OCI-LY7 (cell line): ENCODE data around the gene SNAP91. TPM values are rescaled to one million over a fixed set of nuclear protein-coding genes. Genes with fewer than 3 reads are reported as not detected.

Experiments used
- BruUV-seq: library from RNA; stranded (reverse); fragments of 400-500 nt; replicated peaks from 2 replicates; lab custom pipeline; 2021; lab: Mats Ljungman, UMichigan
- CTCF ChIA-PET: fragments of 300-600 bp; sonication (Branson Sonifier 250); formaldehyde crosslinking; loops from one replicate; lab custom pipeline; 2022; ENCODE audit warnings: antibody characterized with exemption; ENCODE audit not compliant: unreplicated experiment; lab: Charles Lee
- POLR2A ChIA-PET: fragments of 300-600 bp; sonication (Branson Sonifier 250); formaldehyde crosslinking; loops from one replicate; lab custom pipeline; 2022; ENCODE audit warnings: antibody characterized with exemption; lab: Charles Lee
- DNase-seq: peaks from one replicate; pipeline ENCODE4 v3.0.0-alpha.2; 2015; ENCODE audit warnings: low spot score
- H2AFZ ChIP-seq: fragments of 200-600 bp; sonication (generic), shearing (Covaris generic); 2 replicates; pipeline ENCODE4 v1.6.1; 2014; ENCODE audit warnings: mild to moderate bottlenecking, antibody characterized with exemption, low read length, moderate library complexity
- H3K27ac ChIP-seq: fragments of 200-600 bp; sonication (generic); 2 replicates; pipeline ENCODE4 v1.5.1; 2014; ENCODE audit warnings: mixed run types, low read depth, mild to moderate bottlenecking, moderate library complexity, low read length, inconsistent platforms; ENCODE audit not compliant: poor library complexity, severe bottlenecking
- H3K36me3 ChIP-seq: fragments of 200-600 bp; sonication (generic); 2 replicates; pipeline ENCODE4 v1.6.1; 2014; ENCODE audit warnings: mild to moderate bottlenecking, antibody characterized with exemption, low read length, moderate library complexity, mixed read lengths; ENCODE audit not compliant: insufficient read depth
- H3K4me1 ChIP-seq: fragments of 200-600 bp; sonication (generic); 2 replicates; pipeline ENCODE4 v1.5.1; 2014; ENCODE audit warnings: mild to moderate bottlenecking, low read length; ENCODE audit not compliant: insufficient read depth, poor library complexity, severe bottlenecking
- H3K4me2 ChIP-seq: fragments of 200-600 bp; sonication (generic); 2 replicates; pipeline ENCODE4 v1.6.1; 2014; ENCODE audit warnings: mild to moderate bottlenecking, low read length
- H3K4me3 ChIP-seq: fragments of 200-600 bp; sonication (generic); 2 replicates; pipeline ENCODE4 v1.5.1; 2014; ENCODE audit warnings: mild to moderate bottlenecking, low read depth, low read length; ENCODE audit not compliant: poor library complexity, severe bottlenecking
- H3K79me2 ChIP-seq: fragments of 200-600 bp; sonication (generic); 2 replicates; pipeline ENCODE4 v1.6.1; 2016; ENCODE audit warnings: low read depth, mild to moderate bottlenecking, low read length, moderate library complexity, mixed read lengths; ENCODE audit not compliant: insufficient read depth
- H3K9me2 ChIP-seq: fragments of 200-600 bp; sonication (generic); 2 replicates; pipeline ENCODE4 v1.6.1; 2016; ENCODE audit warnings: mild to moderate bottlenecking, low read length, mixed read lengths; ENCODE audit not compliant: insufficient read depth
- H3K9me3 ChIP-seq: fragments of 200-600 bp; sonication (generic); 2 replicates; pipeline ENCODE4 v1.6.1; 2014; ENCODE audit warnings: mild to moderate bottlenecking, mixed run types, low read length, mixed read lengths
- H4K20me1 ChIP-seq: fragments of 200-600 bp; sonication (generic); 2 replicates; pipeline ENCODE4 v1.6.1; 2014; ENCODE audit warnings: mild to moderate bottlenecking, antibody characterized with exemption, low read length, moderate library complexity, mixed read lengths; ENCODE audit not compliant: insufficient read depth
- CTCF ChIP-seq: fragments of 200-600 bp; sonication (generic); conservative IDR thresholded peaks from 2 replicates; pipeline ENCODE4 v1.5.1; 2014; ENCODE audit warnings: mild to moderate bottlenecking, antibody characterized with exemption, low read length, moderate library complexity, mixed read lengths
- EZH2phosphoT487 ChIP-seq: fragments of 200-600 bp; sonication (generic); IDR thresholded peaks from 2 replicates; pipeline ENCODE4 v1.6.1; 2018; ENCODE audit warnings: low read depth, borderline replicate concordance, mild to moderate bottlenecking, mixed run types, antibody characterized with exemption, low read length, moderate library complexity, mixed read lengths
- intact Hi-C: fragments of 100-400 bp; cut with micrococcal nuclease; formaldehyde crosslinking; loops from one replicate; pipeline ENCODE4 v1.10.0; 2022; ENCODE audit not compliant: unreplicated experiment
- total RNA-seq, 2 experiments: library from RNA; depleted of rRNA in 1 of 2; stranded (reverse); fragments of >200 nt in 1 of 2; shearing (Covaris generic) in 1 of 2; gene quantifications; 2 replicates each; pipeline ENCODE4 v1.2.3, GENCODE V29; 2014 to 2022

The SNAP91 gene
- total RNA-seq, 2 experiments from 2014 or later: not detected

GRCh38 chr6:83590416-83590815, 118.5 kb downstream of the SNAP91 start:
- BruUV-seq: no TSS peak
- DNase-seq: no peak

GRCh38 chr6:83589076-83589475, 119.8 kb downstream of the SNAP91 start:
- Histone ChIP-seq H3K4me2 (no peak overlapping the region), H4K20me1 (no peaks in the 10 kb centered on the region), H3K4me1 (no peaks in the 10 kb centered on the region), H3K9me3 (no peaks in the 10 kb centered on the region), H3K36me3 (no peaks in the 10 kb centered on the region), H3K79me2 (no peaks in the 10 kb centered on the region), H3K4me3 (no peak overlapping the region), H2AFZ (no peak overlapping the region), H3K9me2 (no peaks in the 10 kb centered on the region), H3K27ac (no peak overlapping the region)
- BruUV-seq: no TSS peak
- intact Hi-C loops: no loop called here
- DNase-seq: no peak
- POLR2A ChIA-PET: no interaction called here
- CTCF ChIA-PET: no interaction called here
- TF ChIP-seq CTCF (no peak), EZH2phosphoT487 (no peak)

More at GRCh38 chr6:83590416-83590815, 118.5 kb downstream of the SNAP91 start:
- no peak overlapping the region for H3K4me3 ChIP-seq
- no peaks in the 10 kb centered on the region for H3K4me1 ChIP-seq
- no peaks in the 10 kb centered on the region for H3K9me3 ChIP-seq
- CTCF ChIA-PET: interaction anchor here (0.5 kb wide), 1 partner anchor 1597 kb away, joined by 3 read pairs; no protein-coding TSS in a partner anchor
- no peak overlapping the region for H3K4me2 ChIP-seq
- no peaks in the 10 kb centered on the region for H3K9me2 ChIP-seq
- H3K27ac ChIP-seq: no peak overlapping the region
- H4K20me1 ChIP-seq: no peaks in the 10 kb centered on the region
- intact Hi-C loops: no loop called here
- no peak for TF ChIP-seq CTCF
- no peak for TF ChIP-seq EZH2phosphoT487
- no peaks in the 10 kb centered on the region for H3K79me2 ChIP-seq
- no peaks in the 10 kb centered on the region for H3K36me3 ChIP-seq
- H2AFZ ChIP-seq: no peak overlapping the region
- POLR2A ChIA-PET: no interaction called here

- H3K9me2 ChIP-seq: no peaks in the 10 kb centered on the region
- no peak for DNase-seq
- H3K9me3 ChIP-seq: no peaks in the 10 kb centered on the region
- no peaks in the 10 kb centered on the region for H3K36me3 ChIP-seq
- H3K4me3 ChIP-seq: no peak overlapping the region
- CTCF ChIA-PET: no interaction called here
- no peak overlapping the region for H3K27ac ChIP-seq
- H3K79me2 ChIP-seq: no peaks in the 10 kb centered on the region
- no peaks in the 10 kb centered on the region for H3K4me1 ChIP-seq
- intact Hi-C loops: no loop called here
- BruUV-seq: no TSS peak
- H2AFZ ChIP-seq: no peak overlapping the region
- no peaks in the 10 kb centered on the region for H4K20me1 ChIP-seq
- no peak overlapping the region for H3K4me2 ChIP-seq
- POLR2A ChIA-PET: no interaction called here
- TF ChIP-seq EZH2phosphoT487: no peak
- TF ChIP-seq CTCF: no peak
These were observed 130.8 kb downstream of the SNAP91 start for GRCh38 chr6:83578057-83578456.
